Hair follicle dermal papilla cell (primary cell): ENCODE results near the gene RPUSD2. TPM values are rescaled to one million over a fixed set of nuclear protein-coding genes. Genes with fewer than 3 reads are reported as not detected.

Experiments used
- small RNA-seq: library from RNA; depleted of rRNA; stranded (forward); fragments of <200 nt; gene quantifications from one replicate; pipeline ENCODE3, GENCODE V24; 2012
- total RNA-seq: library from RNA; depleted of rRNA; stranded (reverse); fragments of >200 nt; gene quantifications from 2 replicates; pipeline ENCODE4 v1.2.3, GENCODE V29; 2012

Gene RPUSD2, protein sequence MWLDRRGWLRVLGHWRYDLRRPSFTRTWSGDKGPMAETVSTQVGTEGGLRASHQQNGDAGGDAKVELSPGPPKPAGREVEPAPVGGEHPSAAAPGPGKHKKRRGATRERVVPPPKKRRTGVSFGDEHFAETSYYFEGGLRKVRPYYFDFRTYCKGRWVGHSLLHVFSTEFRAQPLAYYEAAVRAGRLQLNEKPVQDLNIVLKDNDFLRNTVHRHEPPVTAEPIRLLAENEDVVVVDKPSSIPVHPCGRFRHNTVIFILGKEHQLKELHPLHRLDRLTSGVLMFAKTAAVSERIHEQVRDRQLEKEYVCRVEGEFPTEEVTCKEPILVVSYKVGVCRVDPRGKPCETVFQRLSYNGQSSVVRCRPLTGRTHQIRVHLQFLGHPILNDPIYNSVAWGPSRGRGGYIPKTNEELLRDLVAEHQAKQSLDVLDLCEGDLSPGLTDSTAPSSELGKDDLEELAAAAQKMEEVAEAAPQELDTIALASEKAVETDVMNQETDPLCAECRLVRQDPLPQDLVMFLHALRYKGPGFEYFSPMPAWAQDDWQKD
- total RNA-seq: 10.8 and 11.7 TPM in 2 replicates

GRCh38 chr15:40569129-40569953 is at the start of gene RPUSD2:
Gene RPUSD2 (plus strand): TSS chr15:40569299. CDS start chr15:40569338, 39 bp downstream.

GRCh38 chr15:40564591-40565332 is 4.3 kb upstream of the RPUSD2 start, which contains the start of gene CCDC32:
Gene CCDC32 (minus strand): TSS chr15:40565042. CDS start chr15:40563015, 2,027 bp downstream.

DNA sequence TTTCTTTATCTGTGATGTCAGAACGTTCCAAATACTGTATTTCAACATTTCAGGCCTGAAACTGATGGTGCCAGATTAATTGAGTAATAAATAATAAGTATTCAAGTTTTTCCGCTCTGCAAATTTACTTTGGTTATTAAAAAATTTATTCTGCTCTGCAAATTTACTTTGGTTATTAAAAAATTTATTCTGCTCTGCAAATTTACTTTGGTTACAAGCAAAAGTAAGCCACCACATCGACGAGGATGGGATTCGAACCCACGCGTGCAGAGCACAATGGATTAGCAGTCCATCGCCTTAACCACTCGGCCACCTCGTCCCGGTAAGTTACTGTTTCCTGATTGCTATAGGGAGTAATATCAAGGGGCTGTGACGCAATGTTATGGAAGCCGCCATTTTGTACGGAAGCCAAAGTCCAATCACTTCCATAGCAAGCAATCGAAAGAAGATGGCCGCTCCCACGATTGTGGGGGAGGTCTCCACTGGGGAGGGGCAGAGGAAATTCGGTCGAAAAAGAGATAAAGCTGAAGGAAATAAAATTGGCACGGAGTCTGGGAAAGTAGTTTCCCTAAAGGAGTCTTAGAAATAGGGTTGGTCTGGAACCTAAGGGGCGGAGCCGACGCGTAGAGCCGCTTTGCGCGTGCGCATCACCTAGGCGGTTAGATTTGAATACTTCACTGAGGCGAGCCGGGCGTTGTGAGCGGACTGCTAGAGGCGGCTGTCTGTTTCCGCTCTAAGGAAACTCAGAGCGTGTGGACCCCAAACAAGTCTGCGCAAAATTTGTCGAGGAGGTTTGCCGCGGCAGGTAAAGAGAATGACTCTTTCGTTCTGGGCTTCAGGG is 24.7 kb downstream of the RPUSD2 start, which contains the start of gene KNL1:
Gene KNL1, plus strand, starts transcription at position 662 of the 841 bp plus-strand sequence. CDS start 8,683 bp downstream, outside the sequence.

Small RNAs within 50 kb of the gene (small RNA-seq; reads per million reads assigned to genes)
- gene RF00017 (not detected), gene RN7SL376P (not detected), gene RNU6-516P (not detected)

Other genes with a start within 250 kb of the RPUSD2 start
- gene INAFM2, start 245.6 kb upstream of the RPUSD2 start, total RNA-seq: 12.2 and 13.4 TPM in 2 replicates
- 31.0 and 35.0 TPM in 2 replicates for gene CCDC9B, start 228.4 kb upstream of the RPUSD2 start, total RNA-seq
- not detected in 2 replicates for gene PHGR1, start 218.3 kb upstream of the RPUSD2 start, total RNA-seq
- 0.49 and 0.65 TPM in 2 replicates for gene DISP2, start 211.1 kb upstream of the RPUSD2 start, total RNA-seq
- 10.9 and 12.0 TPM in 2 replicates for gene KNSTRN, start 186.6 kb upstream of the RPUSD2 start, total RNA-seq
- gene IVD, start 163.5 kb upstream of the RPUSD2 start, total RNA-seq: 53.2 and 57.8 TPM in 2 replicates
- gene BAHD1, start 128.3 kb upstream of the RPUSD2 start, total RNA-seq: 13.7 and 17.8 TPM in 2 replicates
- 15.5 and 18.7 TPM in 2 replicates for gene CHST14, start 98.3 kb upstream of the RPUSD2 start, total RNA-seq
- 19.4 and 21.3 TPM in 2 replicates for gene CCDC32, start 4.3 kb upstream of the RPUSD2 start, total RNA-seq
- gene KNL1, start 24.9 kb downstream of the RPUSD2 start, total RNA-seq: 2.9 and 3.6 TPM in 2 replicates
- 1.1 and 1.8 TPM in 2 replicates for gene RAD51, start 125.9 kb downstream of the RPUSD2 start, total RNA-seq
- gene RMDN3, start 186.0 kb downstream of the RPUSD2 start, total RNA-seq: 15.7 and 21.6 TPM in 2 replicates
- gene GCHFR, start 194.8 kb downstream of the RPUSD2 start, total RNA-seq: 3.5 and 3.6 TPM in 2 replicates
- gene C15orf62, start 200.7 kb downstream of the RPUSD2 start, total RNA-seq: 0.12 TPM in 1 of 2 replicates, not detected in the other
- 14.1 and 16.2 TPM in 2 replicates for gene ZFYVE19, start 237.8 kb downstream of the RPUSD2 start, total RNA-seq
- 11.2 and 12.0 TPM in 2 replicates for gene DNAJC17, start 238.2 kb downstream of the RPUSD2 start, total RNA-seq